Measurements from ENCODE around the gene LGALS3BP.

LGALS3BP gene

GRCh38 chr17:78976907-78977680 is 2.6 kb downstream of the LGALS3BP start:
- no peak for DNase-seq (ENCODE audit: low read depth)
- TF ChIP-seq CTCF (IDR thresholded peaks at IDR 0.05; ENCODE audit: insufficient read depth, low read depth, low read length, missing control alignments) = no peak
- no peak overlapping the region for H3K4me3 ChIP-seq (ENCODE audit: low read depth, low read length)

DNA sequence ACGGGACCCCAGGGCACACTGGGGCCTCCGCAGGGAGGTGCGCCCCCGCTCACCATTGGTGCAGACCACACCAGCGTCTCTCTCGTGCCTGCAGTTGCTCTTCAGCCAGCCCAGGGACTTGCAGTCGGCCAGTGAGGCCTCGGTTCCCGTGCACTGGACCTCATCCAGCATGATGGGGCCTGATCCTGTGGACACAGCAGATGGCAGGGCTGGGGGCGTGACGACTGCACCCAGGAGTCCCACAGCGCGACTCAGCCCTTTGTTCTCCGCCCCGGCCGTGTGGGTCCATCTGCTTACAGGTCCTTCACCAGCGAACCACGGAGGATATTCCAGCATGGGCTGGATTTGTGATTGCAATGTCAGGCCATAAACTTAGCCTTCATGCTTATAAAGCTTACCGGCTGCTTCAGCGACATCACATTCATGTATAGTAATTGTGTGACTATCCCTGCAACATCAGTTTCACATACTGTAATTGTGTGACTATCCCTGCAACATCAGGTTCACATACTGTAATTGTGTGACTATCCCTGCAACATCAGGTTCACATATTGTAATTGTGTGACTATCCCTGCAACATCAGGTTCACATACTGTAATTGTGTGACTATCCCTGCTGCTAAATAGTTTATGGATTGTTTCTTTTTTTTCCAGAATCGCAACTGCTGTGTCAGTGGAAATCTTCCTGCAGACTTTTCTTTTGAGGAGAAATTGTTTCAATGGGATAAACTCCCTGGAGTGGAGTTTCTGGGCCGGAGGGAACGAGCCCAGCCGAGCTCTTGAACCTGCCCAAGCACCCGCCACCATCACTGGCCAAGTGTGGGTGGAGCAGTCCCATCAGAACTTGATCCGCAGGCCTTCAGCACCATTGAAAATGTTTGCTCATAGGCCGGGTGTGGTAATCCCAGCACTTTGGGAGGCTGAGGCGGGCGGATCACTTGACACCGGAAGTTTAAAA is 4.8 kb downstream of the LGALS3BP start:
- DNase-seq (ENCODE audit: low read depth) = no peak
- no peak overlapping the region for H3K4me3 ChIP-seq (ENCODE audit: low read depth, low read length)
- TF ChIP-seq CTCF (IDR thresholded peaks at IDR 0.05; ENCODE audit: insufficient read depth, low read depth, low read length, missing control alignments) = no peak

- H3K4me3 ChIP-seq (ENCODE audit: low read depth, low read length) = no peak overlapping the region
- TF ChIP-seq CTCF (IDR thresholded peaks at IDR 0.05; ENCODE audit: insufficient read depth, low read depth, low read length, missing control alignments) = no peak
- no peak for DNase-seq (ENCODE audit: low read depth)
These were observed 5.8 kb downstream of the LGALS3BP start for GRCh38 chr17:78973792-78974520.

DNA sequence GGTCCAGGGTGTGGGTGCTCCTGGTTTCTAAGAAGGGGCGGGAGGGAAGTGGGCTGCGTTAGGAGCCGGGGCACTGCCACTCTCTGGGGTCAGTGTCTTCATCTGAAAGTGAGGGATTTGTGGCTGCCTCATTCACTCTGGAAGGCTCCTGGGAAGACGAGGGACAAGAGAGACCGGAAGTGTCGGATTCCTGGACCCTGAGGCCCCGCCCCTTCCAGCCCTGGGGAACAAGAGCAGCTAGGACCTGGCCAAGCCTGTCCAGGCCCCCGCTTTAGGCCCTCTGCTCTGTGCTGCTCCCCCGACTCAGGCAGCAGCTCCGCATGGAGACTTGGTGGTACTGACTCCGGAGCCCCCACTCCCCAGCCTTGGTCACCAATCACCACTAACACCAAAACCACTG is 6.5 kb downstream of the LGALS3BP start:
- no peak for DNase-seq (ENCODE audit: low read depth)
- TF ChIP-seq CTCF (IDR thresholded peaks at IDR 0.05; ENCODE audit: insufficient read depth, low read depth, low read length, missing control alignments) = no peak
- H3K4me3 ChIP-seq (ENCODE audit: low read depth, low read length) = no peak overlapping the region

DNA sequence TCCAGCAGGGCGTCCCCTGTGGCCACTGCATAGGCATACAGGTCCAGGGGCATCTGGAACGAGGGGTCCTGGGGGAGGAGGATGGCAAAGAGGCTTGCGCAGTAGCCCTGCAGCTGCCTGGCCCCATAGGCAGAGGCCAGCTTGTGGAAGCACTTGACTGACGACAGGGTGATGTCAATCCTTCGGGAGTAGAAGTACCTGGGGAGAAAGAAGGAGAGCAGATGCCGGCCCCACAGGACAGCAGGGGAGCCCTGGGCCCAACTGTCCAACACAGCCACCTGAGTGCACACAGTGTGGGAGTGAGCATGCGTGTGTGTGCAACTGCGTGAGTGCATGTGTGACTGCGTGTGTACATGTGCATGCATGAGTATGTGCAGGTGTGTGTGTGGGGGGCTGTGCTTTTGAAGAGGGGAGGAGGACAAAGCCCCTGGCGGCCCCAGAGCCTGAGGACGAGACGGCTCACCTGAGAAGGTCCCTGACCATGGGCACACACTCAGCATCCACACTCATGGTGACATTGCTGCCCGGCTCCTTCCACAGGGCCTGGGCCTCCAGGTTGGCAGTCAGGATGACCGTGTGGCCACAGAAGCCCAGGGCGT is 7.1 kb downstream of the LGALS3BP start:
- TF ChIP-seq CTCF (IDR thresholded peaks at IDR 0.05; ENCODE audit: insufficient read depth, low read depth, low read length, missing control alignments) = no peak
- H3K4me3 ChIP-seq (ENCODE audit: low read depth, low read length) = no peak overlapping the region
- no peak for DNase-seq (ENCODE audit: low read depth)

GRCh38 chr17:78971756-78972506 is 7.8 kb downstream of the LGALS3BP start:
- no peak for TF ChIP-seq CTCF (IDR thresholded peaks at IDR 0.05; ENCODE audit: insufficient read depth, low read depth, low read length, missing control alignments)
- no peak overlapping the region for H3K4me3 ChIP-seq (ENCODE audit: low read depth, low read length)
- DNase-seq (ENCODE audit: low read depth) = no peak

Data from GM12865 (cell line).